ENCODE results near the gene MIER3.
"Not testable (repeated sequence)": the region's sequence is repeated elsewhere in the genome, so short reads cannot be mapped to it uniquely, and the experiment has no call there.

Gene MIER3

GRCh38 chr5:56951946-56952691, at the start of gene MIER3:
MIER3 (minus strand) TSS chr5:56952123; CDS start chr5:56952102, 21 bp downstream.
- peak; percentile 19 to 63 for DNase-seq

GRCh38 chr5:56995596-56995995, 43.7 kb upstream of the MIER3 start:
- DNase-seq = no peak

- DNase-seq = no peak
Observed at GRCh38 chr5:56993241-56993640, 41.3 kb upstream of the MIER3 start.

- DNase-seq = no peak
Observed at GRCh38 chr5:56989676-56990075, 37.8 kb upstream of the MIER3 start.

GRCh38 chr5:56988490-56988889, 36.6 kb upstream of the MIER3 start:
- DNase-seq = no peak

- DNase-seq = no peak
Observed at GRCh38 chr5:56987171-56987570, 35.2 kb upstream of the MIER3 start.

GRCh38 chr5:56986626-56986947, 34.7 kb upstream of the MIER3 start:
- no peak for DNase-seq

GRCh38 chr5:56985936-56986625, 34.2 kb upstream of the MIER3 start:
- DNase-seq = peak in 1 of 2 donors; percentile 23

GRCh38 chr5:56984445-56984844, 32.5 kb upstream of the MIER3 start:
- no peak for DNase-seq

- no peak for DNase-seq
Observed at GRCh38 chr5:56983593-56984361, 31.9 kb upstream of the MIER3 start.

- DNase-seq = no peak
Observed at GRCh38 chr5:56981548-56982315, 29.8 kb upstream of the MIER3 start.

- no peak for DNase-seq
Observed at GRCh38 chr5:56979968-56980367, 28.0 kb upstream of the MIER3 start.

- DNase-seq = not testable (repeated sequence)
Observed at GRCh38 chr5:56979526-56979925, 27.6 kb upstream of the MIER3 start.

- no peak for DNase-seq
Observed at GRCh38 chr5:56977822-56978221, 25.9 kb upstream of the MIER3 start.

GRCh38 chr5:56977021-56977420, 25.1 kb upstream of the MIER3 start:
- DNase-seq = no peak

GRCh38 chr5:56974241-56974640, 22.3 kb upstream of the MIER3 start:
- no peak for DNase-seq

GRCh38 chr5:56973473-56973872, 21.6 kb upstream of the MIER3 start:
- no peak for DNase-seq

GRCh38 chr5:56971275-56971674, 19.4 kb upstream of the MIER3 start:
- no peak for DNase-seq

GRCh38 chr5:56964173-56964572, 12.2 kb upstream of the MIER3 start:
- DNase-seq = no peak

GRCh38 chr5:56963246-56963645, 11.3 kb upstream of the MIER3 start:
- DNase-seq = no peak

GRCh38 chr5:56962286-56962685, 10.4 kb upstream of the MIER3 start:
- DNase-seq = no peak

GRCh38 chr5:56961746-56962145, 9.8 kb upstream of the MIER3 start:
- DNase-seq = no peak

- no peak for DNase-seq
Observed at GRCh38 chr5:56959326-56959725, 7.4 kb upstream of the MIER3 start.
